K562 (cell line): ENCODE results near the gene PRKCB. TPM values are rescaled to one million over a fixed set of nuclear protein-coding genes. Genes with fewer than 3 reads are reported as not detected.

Source experiments
- ATAC-seq: fragments of 200-7000 bp; cut with Tn5 transposase; 3 replicates; pipeline ENCODE4 v1.9.1; 2020; ENCODE audit warnings: moderate library complexity
- BruUV-seq: library from RNA; stranded (reverse); fragments of 400-500 nt; replicated peaks from 2 replicates; lab custom pipeline; 2021; lab: Mats Ljungman, UMichigan
- CTCF ChIA-PET: fragments of 300-600 bp; formaldehyde crosslinking; extraction: SDS; loops from one replicate; lab custom pipeline; 2021; ENCODE audit warnings: low intra/inter-chr PET ratio; lab: Yijun Ruan, JAX
- POLR2A ChIA-PET: fragments of 300-600, 350-650 bp; sonication (Branson Sonifier 250); formaldehyde crosslinking; extraction: SDS; loops from one replicate; lab custom pipeline; 2021; ENCODE audit warnings: antibody characterized with exemption, inconsistent platforms; lab: Yijun Ruan, JAX
- DNase-seq, 4 experiments: peaks; one replicate each; pipeline versions ENCODE4 v3.0.0 to v3.0.0-alpha.2; 2011 to 2018; ENCODE audit warnings: low spot score in 3 of 4, mixed read lengths in 3 of 4; ENCODE audit errors: extremely low read depth in 1 of 4
- FAIRE-seq: peaks from 2 replicates; lab custom pipeline; 2011; peaks lifted over from hg19 to GRCh38; lab: Jason Lieb, UNC
- H2AFZ ChIP-seq: 2 replicates; pipeline ENCODE4 v1.6.0; 2011; ENCODE audit warnings: low read depth, low read length, control low read depth, inconsistent platforms
- H3K27ac ChIP-seq: fragments of 200-600 bp; 3 replicates; pipeline ENCODE4 v1.8.0; 2011; ENCODE audit warnings: low read depth, mild to moderate bottlenecking, control low read depth, inconsistent platforms, low read length, moderate library complexity, mixed read lengths; ENCODE audit errors: extremely low read depth
- H3K27me3 ChIP-seq, 2 experiments: fragments of 300-600 bp in 1 of 2; 2 replicates in 1 of 2; 3 replicates in 1 of 2; pipeline versions ENCODE4 v1.6.0 to v1.8.0; 2011; ENCODE audit warnings: inconsistent platforms in 2 of 2, low read length in 2 of 2, mild to moderate bottlenecking in 1 of 2, mixed read lengths in 1 of 2, moderate library complexity in 1 of 2; ENCODE audit not compliant: control insufficient read depth in 2 of 2, insufficient read depth in 2 of 2
- H3K36me3 ChIP-seq: fragments of 300-600 bp; 3 replicates; pipeline ENCODE4 v1.8.0; 2011; ENCODE audit warnings: mild to moderate bottlenecking, low read length, inconsistent platforms; ENCODE audit not compliant: control insufficient read depth, insufficient read depth
- H3K4me1 ChIP-seq, 2 experiments: fragments of 200-600 bp in 1 of 2; replicated peaks in 1 of 2; 2 replicates in 1 of 2; 3 replicates in 1 of 2; pipeline versions ENCODE4 v1.5.1 to v1.8.0; 2011; ENCODE audit warnings: inconsistent platforms in 2 of 2, low read length in 2 of 2, mild to moderate bottlenecking in 1 of 2, mixed read lengths in 1 of 2, moderate library complexity in 1 of 2; ENCODE audit not compliant: control insufficient read depth in 2 of 2, insufficient read depth in 2 of 2
- H3K4me2 ChIP-seq: 2 replicates; pipeline ENCODE4 v1.6.1; 2011; ENCODE audit warnings: low read length, control low read depth, inconsistent platforms, mixed read lengths; ENCODE audit not compliant: insufficient read depth
- H3K4me3 ChIP-seq: fragments of 200-600 bp; sonication (generic), shearing (Covaris generic); 2 replicates; pipeline ENCODE4 v1.5.1; 2016; ENCODE audit warnings: control low read depth, inconsistent platforms
- H3K79me2 ChIP-seq: fragments of 200-600 bp; 3 replicates; pipeline ENCODE4 v1.8.0; 2011; ENCODE audit warnings: low read length, inconsistent platforms; ENCODE audit not compliant: control insufficient read depth, insufficient read depth
- H3K9ac ChIP-seq, 2 experiments: 2 replicates each; pipeline versions ENCODE4 v1.6.0 to v1.6.1; 2011; ENCODE audit warnings: low read depth in 2 of 2, low read length in 2 of 2, control low read depth in 1 of 2, inconsistent platforms in 1 of 2, mild to moderate bottlenecking in 1 of 2, mixed read lengths in 1 of 2; ENCODE audit not compliant: insufficient read depth in 1 of 2
- H3K9me1 ChIP-seq: one replicate; pipeline ENCODE4 v1.6.0; 2011; ENCODE audit warnings: inconsistent platforms, mild to moderate bottlenecking, low read length, moderate library complexity; ENCODE audit not compliant: control insufficient read depth, insufficient read depth
- H3K9me3 ChIP-seq: replicated peaks from 2 replicates; pipeline ENCODE4 v1.5.1; 2011; ENCODE audit warnings: low read depth, low read length, inconsistent platforms; ENCODE audit not compliant: control insufficient read depth, insufficient read depth
- H4K20me1 ChIP-seq: replicated peaks from 2 replicates; pipeline ENCODE4 v1.6.1; 2011; ENCODE audit warnings: low read length, inconsistent platforms, mixed read lengths; ENCODE audit not compliant: control insufficient read depth, insufficient read depth
- ETV6 ChIP-seq, 3 experiments: fragments of 150-350 bp in 1 of 3; sonication (generic) in 1 of 3; formaldehyde crosslinking in 1 of 3; IDR thresholded peaks; 2 replicates each; pipeline versions ENCODE4 v1.6.1 to v1.8.0; 2014 to 2022; ENCODE audit warnings: borderline replicate concordance in 2 of 3, low read depth in 2 of 3, antibody characterized with exemption in 1 of 3, low read length in 1 of 3, mild to moderate bottlenecking in 1 of 3, missing genetic modification reagents in 1 of 3
- HMG20A ChIP-seq: fragments of 450-650 bp; formaldehyde crosslinking; conservative IDR thresholded peaks from 2 replicates; pipeline ENCODE4 v1.4.0; 2020; ENCODE audit warnings: mild to moderate bottlenecking, mixed read lengths
- ILK ChIP-seq: fragments of 450-650 bp; IDR thresholded peaks from 2 replicates; pipeline ENCODE4 v1.6.1; 2016; ENCODE audit warnings: missing genetic modification characterization, low read depth, mild to moderate bottlenecking, missing compliant biosample characterization, moderate library complexity, borderline replicate concordance
- MAFG ChIP-seq: fragments of 450-650 bp; conservative IDR thresholded peaks from 2 replicates; pipeline ENCODE4 v1.6.1; 2016; ENCODE audit warnings: missing genetic modification characterization, missing compliant biosample characterization
- NCOR1 ChIP-seq: fragments of 450-650 bp; IDR thresholded peaks from 2 replicates; pipeline ENCODE4 v1.6.1; 2016; ENCODE audit warnings: mild to moderate bottlenecking, moderate library complexity
- NFIX ChIP-seq: fragments of 250-450 bp; sonication (Bioruptor Pico); IDR thresholded peaks from 2 replicates; pipeline ENCODE4 v1.4.0; 2020; ENCODE audit warnings: low read depth, mild to moderate bottlenecking, moderate library complexity
- RUNX1 ChIP-seq: sonication (generic); IDR thresholded peaks from 2 replicates; pipeline ENCODE4 v1.6.1; 2016; ENCODE audit warnings: antibody characterized with exemption, low read depth
- ZNF507 ChIP-seq: conservative IDR thresholded peaks from 2 replicates; pipeline ENCODE4 v1.6.1; 2017; ENCODE audit warnings: missing genetic modification characterization, missing compliant biosample characterization
- WGBS: fragments of 100-300 bp; shearing (Covaris generic); methylation state at CpG from one replicate; pipeline ENCODE4 v1.1.6; 2016; ENCODE audit warnings: low coverage, mixed read lengths; ENCODE audit not compliant: insufficient coverage; ENCODE audit errors: missing lambda C conversion rate; 5-methylcytosine and 5-hydroxymethylcytosine counted together
- in situ Hi-C: fragments of 300-500 bp; cut with MboI; formaldehyde crosslinking; loops from 4 replicates; pipeline ENCODE4 v1.15.0; 2018; ENCODE audit warnings: inconsistent platforms, mixed read lengths
- intact Hi-C: fragments of 100-400 bp; cut with micrococcal nuclease; formaldehyde crosslinking; loops from 2 replicates; pipeline ENCODE4 v1.14.2; 2022
- polyA plus RNA-seq, 8 experiments: library from polyadenylated mRNA; depleted of rRNA in 4 of 8; stranded (reverse) in 5 of 8; unstranded in 3 of 8; fragments of >200 nt; fragmentation: Nextera tagmentation in 2 of 8; fragmentation: Illumina TruSeq in 1 of 8; extraction: Ambion mirVana in 2 of 8; extraction: Trizol in 1 of 8; gene quantifications; 2 replicates each; pipeline versions ENCODE4 v1.2.1 to v1.2.3, GENCODE V29; 2011 to 2014; ENCODE audit warnings: inconsistent platforms in 1 of 8, missing spikeins in 1 of 8
- total RNA-seq, 7 experiments: library from RNA; depleted of rRNA in 6 of 7; stranded (reverse); fragments of >200 nt in 6 of 7; fragmentation: Illumina TruSeq in 2 of 7; extraction: Trizol in 2 of 7; gene quantifications; 2 replicates each; pipeline versions ENCODE4 v1.2.1 to v1.2.3, GENCODE V29; 2011 to 2021; ENCODE audit warnings: low replicate concordance in 1 of 7
- TF ChIP-seq, protein P1 (sequence below), 2 experiments: IDR thresholded peaks; 2 replicates each; pipeline ENCODE4 v1.6.1; 2011; ENCODE audit warnings: borderline replicate concordance in 1 of 2, control low read depth in 1 of 2, low read depth in 1 of 2, low read length in 1 of 2, mild to moderate bottlenecking in 1 of 2, mixed read lengths in 1 of 2, moderate library complexity in 1 of 2; ENCODE audit not compliant: insufficient read depth in 1 of 2, insufficient read length in 1 of 2, poor library complexity in 1 of 2, severe bottlenecking in 1 of 2; ENCODE audit errors: extremely low read depth in 1 of 2

The PRKCB gene
- total and polyA plus RNA-seq, 9 of the 15 experiments (the other 6 are each of a cell fraction or from before 2014, with no cell fraction given) = 49.9 to 276 (median 148) TPM

GRCh38 chr16:23964136-23964535, 128.4 kb downstream of the PRKCB start:
- no peak overlapping the region for H2AFZ ChIP-seq
- peaks cover 99% of the 10 kb centered on the region for H3K79me2 ChIP-seq
- ChIA-PET CTCF (no interaction called here), POLR2A (interaction anchor here (6.0 kb wide), 1 partner anchor 11 kb away, joined by 33 read pairs; no protein-coding TSS in a partner anchor)
- ATAC-seq = no peak
- no peak overlapping the region for H3K27ac ChIP-seq
- TF ChIP-seq, protein P1, sequence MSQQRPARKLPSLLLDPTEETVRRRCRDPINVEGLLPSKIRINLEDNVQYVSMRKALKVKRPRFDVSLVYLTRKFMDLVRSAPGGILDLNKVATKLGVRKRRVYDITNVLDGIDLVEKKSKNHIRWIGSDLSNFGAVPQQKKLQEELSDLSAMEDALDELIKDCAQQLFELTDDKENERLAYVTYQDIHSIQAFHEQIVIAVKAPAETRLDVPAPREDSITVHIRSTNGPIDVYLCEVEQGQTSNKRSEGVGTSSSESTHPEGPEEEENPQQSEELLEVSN (IDR thresholded peaks at IDR 0.05; ENCODE audit: borderline replicate concordance in 1 of 2, extremely low read depth in 1 of 2, insufficient read depth in 1 of 2, insufficient read length in 1 of 2, low read depth in 1 of 2, low read length in 1 of 2, poor library complexity in 1 of 2, severe bottlenecking in 1 of 2) = no peak
- TF ChIP-seq ETV6 (IDR thresholded peaks at IDR 0.05; ENCODE audit: borderline replicate concordance in 1 of 2, low read depth in 2 of 2, low read length in 1 of 2) = no peak
- no peak for TF ChIP-seq ETV6 (CRISPR knock-in tag; IDR thresholded peaks at IDR 0.05; ENCODE audit: borderline replicate concordance)
- TF ChIP-seq RUNX1 = no peak
- TF ChIP-seq ZNF507 (tag) = no peak
- no peak for TF ChIP-seq HMG20A (CRISPR knock-in tag)
- no peak for TF ChIP-seq ILK (tag)
- no peak for TF ChIP-seq MAFG (tag)
- TF ChIP-seq NFIX (CRISPR knock-in tag) = no peak
- no peak for TF ChIP-seq NCOR1
- H4K20me1 ChIP-seq = 0 out of 2 replicates have a peak, but pooled peaks cover 26% of the 10 kb centered on the region
- H3K4me3 ChIP-seq = no peak overlapping the region
- H3K9ac ChIP-seq = no peak overlapping the region
- no TSS peak for BruUV-seq
- intact Hi-C loops = no loop called here
- H3K9me3 ChIP-seq = no peaks in the 10 kb centered on the region
- peaks cover 4 to 30% of the 10 kb centered on the region in 2 experiments; a peak in 4 of 5 replicates for H3K4me1 ChIP-seq
- peaks cover 3% of the 10 kb centered on the region for H3K9me1 ChIP-seq
- WGBS = 88% methylated on average over 3 of the region's 3 CpGs
- H3K36me3 ChIP-seq = peaks cover 83% of the 10 kb centered on the region
- DNase-seq = no peak
- FAIRE-seq = no peak
- no peak overlapping the region for H3K4me2 ChIP-seq
- H3K27me3 ChIP-seq = no peaks in the 10 kb centered on the region
- in situ Hi-C loops = no loop called here
